OCI-LY1 (cell line): Measurements from ENCODE around the gene CRHR1.

ENCODE experiments used
- H2AFZ ChIP-seq: fragments of 200-600 bp; sonication (generic), shearing (Covaris generic); 2 replicates; pipeline ENCODE4 v1.6.0; 2014; ENCODE audit warnings: antibody characterized with exemption, mild to moderate bottlenecking, low read length
- H3F3A ChIP-seq: fragments of 200-600 bp; sonication (generic), shearing (Covaris generic); 2 replicates; pipeline ENCODE4 v1.6.0; 2014; ENCODE audit warnings: mild to moderate bottlenecking, antibody characterized with exemption, low read length, moderate library complexity; ENCODE audit not compliant: insufficient read depth
- H3K27ac ChIP-seq: fragments of 200-600 bp; sonication (generic); 2 replicates; pipeline ENCODE4 v1.5.1; 2014; ENCODE audit warnings: low read length, mixed run types, mild to moderate bottlenecking, low read depth; ENCODE audit not compliant: poor library complexity, severe bottlenecking
- H3K27me3 ChIP-seq: fragments of 200-600 bp; sonication (generic); 2 replicates; pipeline ENCODE4 v1.6.0; 2014; ENCODE audit warnings: antibody characterized with exemption, mild to moderate bottlenecking, low read length, moderate library complexity; ENCODE audit not compliant: insufficient read depth
- H3K36me3 ChIP-seq: fragments of 200-600 bp; sonication (generic); 2 replicates; pipeline ENCODE4 v1.6.1; 2014; ENCODE audit warnings: mild to moderate bottlenecking, antibody characterized with exemption, low read length, moderate library complexity, mixed read lengths; ENCODE audit not compliant: insufficient read depth
- H3K4me1 ChIP-seq: fragments of 200-600 bp; sonication (generic); 2 replicates; pipeline ENCODE4 v1.5.1; 2014; ENCODE audit warnings: mild to moderate bottlenecking, low read length, moderate library complexity; ENCODE audit not compliant: insufficient read depth, severe bottlenecking
- H3K4me2 ChIP-seq: fragments of 200-600 bp; sonication (generic), shearing (Covaris generic); 2 replicates; pipeline ENCODE4 v1.6.1; 2014; ENCODE audit warnings: low read length
- H3K4me3 ChIP-seq: fragments of 200-600 bp; sonication (generic); 2 replicates; pipeline ENCODE4 v1.5.1; 2014; ENCODE audit warnings: low read length, low read depth, mild to moderate bottlenecking, mixed read lengths; ENCODE audit not compliant: poor library complexity, severe bottlenecking
- H3K79me2 ChIP-seq: fragments of 200-600 bp; shearing (Covaris generic); 2 replicates; pipeline ENCODE4 v1.6.1; 2016; ENCODE audit warnings: mixed run types, low read length, mixed read lengths; ENCODE audit not compliant: insufficient read depth
- H3K9ac ChIP-seq: fragments of 200-600 bp; sonication (generic), shearing (Covaris generic); 2 replicates; pipeline ENCODE4 v1.6.1; 2014; ENCODE audit warnings: mild to moderate bottlenecking, low read length, mixed read lengths
- H3K9me2 ChIP-seq: fragments of 200-600 bp; sonication (generic), shearing (Covaris generic); 2 replicates; pipeline ENCODE4 v1.6.1; 2014; ENCODE audit warnings: low read depth, mild to moderate bottlenecking, low read length, mixed read lengths
- H3K9me3 ChIP-seq: fragments of 200-600 bp; shearing (Covaris generic); 2 replicates; pipeline ENCODE4 v1.6.1; 2014; ENCODE audit warnings: low read length, mixed read lengths
- H4K20me1 ChIP-seq: fragments of 200-600 bp; sonication (generic), shearing (Covaris generic); 2 replicates; pipeline ENCODE4 v1.6.0; 2016; ENCODE audit warnings: mild to moderate bottlenecking, low read length; ENCODE audit not compliant: insufficient read depth
- CTCF ChIP-seq: fragments of 200-600 bp; sonication (generic), shearing (Covaris generic); IDR thresholded peaks from 2 replicates; pipeline ENCODE4 v1.5.1; 2017; ENCODE audit warnings: mild to moderate bottlenecking, antibody characterized with exemption, low read length, moderate library complexity, mixed read lengths
- EZH2 ChIP-seq: fragments of 200-600 bp; sonication (generic), shearing (Covaris generic); IDR thresholded peaks from 2 replicates; pipeline ENCODE4 v1.8.0; 2017; ENCODE audit warnings: borderline replicate concordance, mixed run types, mild to moderate bottlenecking, antibody characterized with exemption, low read length, moderate library complexity, mixed read lengths

The CRHR1 gene

GRCh38 chr17:45808845-45809244 is 24.7 kb downstream of the CRHR1 start:
- TF ChIP-seq CTCF: no peak
- no peak for TF ChIP-seq EZH2
- Histone ChIP-seq H2AFZ (no peak overlapping the region), H3F3A (no peaks in the 10 kb centered on the region), H3K79me2 (no peaks in the 10 kb centered on the region), H3K27ac (no peak overlapping the region), H3K4me1 (no peaks in the 10 kb centered on the region), H3K9me3 (no peaks in the 10 kb centered on the region), H3K27me3 (no peaks in the 10 kb centered on the region; the same call in 1 of the 2 replicates), H4K20me1 (no peaks in the 10 kb centered on the region), H3K4me3 (no peak overlapping the region), H3K36me3 (no peaks in the 10 kb centered on the region), H3K9ac (no peak overlapping the region), H3K9me2 (no peaks in the 10 kb centered on the region), H3K4me2 (no peak overlapping the region)

GRCh38 chr17:45809499-45809898 is 25.4 kb downstream of the CRHR1 start:
- TF ChIP-seq EZH2 (no peak), CTCF (no peak)
- H3K79me2 ChIP-seq: no peaks in the 10 kb centered on the region
- H2AFZ ChIP-seq: no peak overlapping the region
- H3K27ac ChIP-seq: no peak overlapping the region
- H3K4me1 ChIP-seq: no peaks in the 10 kb centered on the region
- H3K4me2 ChIP-seq: no peak overlapping the region
- H3K27me3 ChIP-seq: no peaks in the 10 kb centered on the region; the same call in 1 of the 2 replicates
- no peak overlapping the region for H3K4me3 ChIP-seq
- no peaks in the 10 kb centered on the region for H3K9me3 ChIP-seq
- no peaks in the 10 kb centered on the region for H3K9me2 ChIP-seq
- no peaks in the 10 kb centered on the region for H3F3A ChIP-seq
- H3K36me3 ChIP-seq: no peaks in the 10 kb centered on the region
- no peaks in the 10 kb centered on the region for H4K20me1 ChIP-seq
- no peak overlapping the region for H3K9ac ChIP-seq

- Histone ChIP-seq H3K4me2 (no peak overlapping the region), H2AFZ (no peak overlapping the region), H3K4me1 (no peaks in the 10 kb centered on the region), H4K20me1 (no peaks in the 10 kb centered on the region), H3K9me2 (no peaks in the 10 kb centered on the region), H3K9me3 (no peaks in the 10 kb centered on the region), H3K79me2 (no peaks in the 10 kb centered on the region), H3F3A (no peaks in the 10 kb centered on the region), H3K9ac (no peak overlapping the region), H3K27ac (no peak overlapping the region), H3K27me3 (no peaks in the 10 kb centered on the region; the same call in 1 of the 2 replicates), H3K36me3 (no peaks in the 10 kb centered on the region), H3K4me3 (no peak overlapping the region)
- TF ChIP-seq CTCF (no peak), EZH2 (no peak)
Measured at GRCh38 chr17:45812102-45812501, 28.0 kb downstream of the CRHR1 start.
